GM12891 (cell line): ENCODE data around the gene AHSG.

Source experiments
- PAX5 ChIP-seq: IDR thresholded peaks from 2 replicates; pipeline ENCODE4 v1.6.1; 2011; ENCODE audit warnings: low read length, moderate library complexity, mild to moderate bottlenecking; ENCODE audit not compliant: insufficient read depth, severe bottlenecking
- POLR2A ChIP-seq: IDR thresholded peaks from 2 replicates; pipeline ENCODE4 v1.6.1; 2011; ENCODE audit warnings: low read depth, low read length, control low read depth
- POLR2AphosphoS5 ChIP-seq: IDR thresholded peaks from 2 replicates; pipeline ENCODE4 v1.6.1; 2011; ENCODE audit warnings: low read depth, low read length, control low read depth
- POU2F2 ChIP-seq: IDR thresholded peaks from 2 replicates; pipeline ENCODE4 v1.6.1; 2011; ENCODE audit warnings: low read depth, mild to moderate bottlenecking, control low read depth, low read length, moderate library complexity
- SPI1 ChIP-seq: IDR thresholded peaks from 2 replicates; pipeline ENCODE4 v1.6.1; 2011; ENCODE audit warnings: low read depth, low read length, control low read depth
- TAF1 ChIP-seq: IDR thresholded peaks from 2 replicates; pipeline ENCODE4 v1.6.1; 2011; ENCODE audit warnings: low read depth, low read length, control low read depth

GRCh38 chr3:186588632-186589031 lies 24.2 kb upstream of the AHSG start:
- TF ChIP-seq TAF1 (no peak), POLR2A (no peak), POLR2AphosphoS5 (no peak), PAX5 (no peak), SPI1 (no peak), POU2F2 (no peak)
